ENCODE data around the gene IQCE.

- TF ChIP-seq, protein P1, sequence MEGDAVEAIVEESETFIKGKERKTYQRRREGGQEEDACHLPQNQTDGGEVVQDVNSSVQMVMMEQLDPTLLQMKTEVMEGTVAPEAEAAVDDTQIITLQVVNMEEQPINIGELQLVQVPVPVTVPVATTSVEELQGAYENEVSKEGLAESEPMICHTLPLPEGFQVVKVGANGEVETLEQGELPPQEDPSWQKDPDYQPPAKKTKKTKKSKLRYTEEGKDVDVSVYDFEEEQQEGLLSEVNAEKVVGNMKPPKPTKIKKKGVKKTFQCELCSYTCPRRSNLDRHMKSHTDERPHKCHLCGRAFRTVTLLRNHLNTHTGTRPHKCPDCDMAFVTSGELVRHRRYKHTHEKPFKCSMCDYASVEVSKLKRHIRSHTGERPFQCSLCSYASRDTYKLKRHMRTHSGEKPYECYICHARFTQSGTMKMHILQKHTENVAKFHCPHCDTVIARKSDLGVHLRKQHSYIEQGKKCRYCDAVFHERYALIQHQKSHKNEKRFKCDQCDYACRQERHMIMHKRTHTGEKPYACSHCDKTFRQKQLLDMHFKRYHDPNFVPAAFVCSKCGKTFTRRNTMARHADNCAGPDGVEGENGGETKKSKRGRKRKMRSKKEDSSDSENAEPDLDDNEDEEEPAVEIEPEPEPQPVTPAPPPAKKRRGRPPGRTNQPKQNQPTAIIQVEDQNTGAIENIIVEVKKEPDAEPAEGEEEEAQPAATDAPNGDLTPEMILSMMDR (IDR thresholded peaks at IDR 0.05), result no peak
- no peak for TF ChIP-seq POLR2A (IDR thresholded peaks at IDR 0.05)
These were observed 18.1 kb upstream of the IQCE start for GRCh38 chr7:2540641-2541051.
